Suprapubic skin (tissue), 4 donors: ENCODE results near the gene ADTRP.

Source experiments
- POLR2A ChIP-seq, 2 donors: fragments of 450-650 bp; IDR thresholded peaks; one replicate each; pipeline ENCODE4 v1.6.1; 2017; ENCODE audit warnings: antibody characterized with exemption in 2 of 2, mild to moderate bottlenecking in 2 of 2, moderate library complexity in 2 of 2
- POLR2AphosphoS5 ChIP-seq, 3 donors: sonication (generic); formaldehyde crosslinking; IDR thresholded peaks; one replicate each; pipeline ENCODE4 v1.6.1; 2017; ENCODE audit warnings: antibody characterized with exemption in 3 of 3
- TF ChIP-seq, protein P1 (sequence below), 2 donors: fragments of 200-600 bp in 1 of 2; fragments of 450-650 bp in 1 of 2; sonication (generic) in 1 of 2; IDR thresholded peaks; one replicate each; pipeline ENCODE4 v1.5.1; 2016 to 2019; ENCODE audit warnings: antibody characterized with exemption in 2 of 2, mild to moderate bottlenecking in 1 of 2, moderate library complexity in 1 of 2

DNA sequence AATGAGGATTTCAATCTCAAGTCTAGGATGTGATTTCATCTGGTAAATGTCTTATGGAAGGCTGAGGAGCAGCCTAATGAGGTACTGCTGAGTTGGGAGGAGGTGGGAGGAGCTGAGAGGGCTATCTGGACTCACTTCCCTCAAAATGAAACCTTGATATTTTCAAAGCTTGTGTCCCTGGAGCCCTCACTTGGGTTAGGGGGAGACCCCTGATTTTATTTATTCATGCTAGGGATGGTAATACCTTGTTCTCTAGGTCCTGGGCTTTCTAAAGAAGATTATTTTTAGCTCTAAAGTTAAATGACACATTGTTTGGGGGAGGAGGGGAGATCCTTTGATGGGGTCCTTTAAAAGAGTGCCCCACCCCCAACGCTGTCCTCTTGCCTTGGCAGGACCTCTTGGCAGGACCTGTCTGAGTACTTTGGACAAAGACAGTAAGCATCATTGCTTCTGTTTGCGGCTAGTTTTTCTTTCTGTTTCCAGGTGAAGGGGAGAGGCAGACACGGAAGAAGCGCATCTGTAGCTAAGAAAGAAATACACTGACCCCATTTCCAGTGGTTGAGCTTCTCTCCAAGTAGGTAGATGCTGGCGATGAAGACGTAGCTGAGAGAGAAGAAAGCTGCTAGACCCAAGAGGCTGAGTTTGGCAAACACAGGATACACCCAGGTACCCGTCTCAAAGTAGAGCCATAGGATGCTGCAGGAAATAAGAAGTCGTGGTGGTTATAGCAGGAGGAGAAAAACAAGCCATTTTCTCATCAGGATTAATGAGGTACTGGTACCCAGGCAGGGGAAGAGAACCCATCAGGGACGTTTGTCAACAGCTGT lies 55.6 kb downstream of the ADTRP start:
- TF ChIP-seq, protein P1, sequence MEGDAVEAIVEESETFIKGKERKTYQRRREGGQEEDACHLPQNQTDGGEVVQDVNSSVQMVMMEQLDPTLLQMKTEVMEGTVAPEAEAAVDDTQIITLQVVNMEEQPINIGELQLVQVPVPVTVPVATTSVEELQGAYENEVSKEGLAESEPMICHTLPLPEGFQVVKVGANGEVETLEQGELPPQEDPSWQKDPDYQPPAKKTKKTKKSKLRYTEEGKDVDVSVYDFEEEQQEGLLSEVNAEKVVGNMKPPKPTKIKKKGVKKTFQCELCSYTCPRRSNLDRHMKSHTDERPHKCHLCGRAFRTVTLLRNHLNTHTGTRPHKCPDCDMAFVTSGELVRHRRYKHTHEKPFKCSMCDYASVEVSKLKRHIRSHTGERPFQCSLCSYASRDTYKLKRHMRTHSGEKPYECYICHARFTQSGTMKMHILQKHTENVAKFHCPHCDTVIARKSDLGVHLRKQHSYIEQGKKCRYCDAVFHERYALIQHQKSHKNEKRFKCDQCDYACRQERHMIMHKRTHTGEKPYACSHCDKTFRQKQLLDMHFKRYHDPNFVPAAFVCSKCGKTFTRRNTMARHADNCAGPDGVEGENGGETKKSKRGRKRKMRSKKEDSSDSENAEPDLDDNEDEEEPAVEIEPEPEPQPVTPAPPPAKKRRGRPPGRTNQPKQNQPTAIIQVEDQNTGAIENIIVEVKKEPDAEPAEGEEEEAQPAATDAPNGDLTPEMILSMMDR (IDR thresholded peaks at IDR 0.05), result no peak
- no peak for TF ChIP-seq POLR2AphosphoS5 (IDR thresholded peaks at IDR 0.05)
- no peak for TF ChIP-seq POLR2A (IDR thresholded peaks at IDR 0.05)
